Ovary (tissue), 9 donors: ENCODE data around the gene PLEKHA5. TPM values are rescaled to one million over a fixed set of nuclear protein-coding genes. Genes with fewer than 3 reads are reported as not detected.

ENCODE experiments used
- DNase-seq, 5 donors: peaks; one replicate each; pipeline ENCODE4 v3.0.0-alpha.2; 2019 to 2020
- H3K27ac ChIP-seq, 2 donors: fragments of 200-600 bp; one replicate each; pipeline versions ENCODE4 v1.5.1 to v1.8.0; 2019 to 2022
- H3K27me3 ChIP-seq: fragments of 200-600 bp; one replicate; pipeline ENCODE4 v1.8.0; 2022
- H3K36me3 ChIP-seq: fragments of 200-600 bp; sonication (generic); one replicate; pipeline ENCODE4 v1.5.1; 2019
- H3K4me1 ChIP-seq: one replicate; pipeline ENCODE4 v1.8.1; 2013; ENCODE audit warnings: mild to moderate bottlenecking, moderate library complexity; ENCODE audit not compliant: insufficient read depth
- H3K4me3 ChIP-seq: fragments of 200-600 bp; sonication (generic); one replicate; pipeline ENCODE4 v1.5.1; 2017
- H3K9me3 ChIP-seq, 2 donors: fragments of 200-600 bp in 1 of 2; sonication (generic) in 1 of 2; one replicate each; pipeline versions ENCODE4 v1.5.1 to v1.8.1; 2013 to 2019; ENCODE audit warnings: mild to moderate bottlenecking in 1 of 2, moderate library complexity in 1 of 2
- EP300 ChIP-seq: sonication (generic); formaldehyde crosslinking; IDR thresholded peaks from one replicate; pipeline ENCODE4 v1.6.1; 2017; ENCODE audit warnings: antibody characterized with exemption
- POLR2A ChIP-seq: fragments of 450-650 bp; IDR thresholded peaks from one replicate; pipeline ENCODE4 v1.6.1; 2017; ENCODE audit warnings: antibody characterized with exemption, mild to moderate bottlenecking, moderate library complexity
- WGBS, 3 donors: extraction: QIAGEN DNeasy Blood & Tissue Kit in 1 of 3; methylation state at CpG; one replicate each; pipeline versions ENCODE4 v1.1.5 to v1.1.7; 2013 to 2017; 5-methylcytosine and 5-hydroxymethylcytosine counted together
- intact Hi-C, 4 donors: fragments of 100-400 bp; cut with DNase I; formaldehyde crosslinking; loops; one replicate each; pipeline versions ENCODE4 v1.11.0 to v1.15.1; 2022 to 2023
- polyA plus RNA-seq, 2 donors: library from polyadenylated mRNA; stranded (reverse); fragments of 200-250 nt in 1 of 2; fragments of 350-450 nt in 1 of 2; fragmentation: Illumina TruSeq in 1 of 2; extraction: RNeasy Lipid Tissue Mini Kit (QIAGEN cat#74804) in 1 of 2; gene quantifications; one replicate each; pipeline ENCODE4 v1.2.3, GENCODE V29; 2013 to 2014
- total RNA-seq, 7 donors: library from RNA; depleted of rRNA in 2 of 7; stranded (reverse); fragments of >200 nt in 2 of 7; fragmentation: NEBNext Ultra II Directional in 3 of 7; extraction: Animal tissue kit (Norgen Biotek cat#: 25700) in 3 of 7; gene quantifications; one replicate each; pipeline versions ENCODE4 v1.1.0 to v1.2.4, GENCODE V29; 2016 to 2023
- TF ChIP-seq, protein P1 (sequence below), 3 donors: fragments of 450-650 bp in 2 of 3; fragments of 200-600 bp in 1 of 3; IDR thresholded peaks; one replicate each; pipeline versions ENCODE4 v1.5.1 to v1.8.0; 2016 to 2022; ENCODE audit warnings: antibody characterized with exemption in 3 of 3, mild to moderate bottlenecking in 1 of 3
- donor health status: DM: no; HTN: no; CAD: no; lungs with moderate emphysema.
- donor health status: DM: no; HTN: no; CAD: no.
- donor health status: Bipolar disorder and iron deficiency.
- donor health status: DM: yes; HTN: yes; CAD: no.
- donor health status: DM: no; HTN: no; CAD: no.
- donor health status: DM: yes; HTN: yes; CAD: no.

Gene PLEKHA5
- total and polyA plus RNA-seq, 9 donors = 32.2 to 65.6 (median 45.7) TPM

GRCh38 chr12:19298836-19299605 lies 169.5 kb downstream of the PLEKHA5 start:
- TF ChIP-seq POLR2A = no peak
- no peak for TF ChIP-seq EP300
- TF ChIP-seq, protein P1, sequence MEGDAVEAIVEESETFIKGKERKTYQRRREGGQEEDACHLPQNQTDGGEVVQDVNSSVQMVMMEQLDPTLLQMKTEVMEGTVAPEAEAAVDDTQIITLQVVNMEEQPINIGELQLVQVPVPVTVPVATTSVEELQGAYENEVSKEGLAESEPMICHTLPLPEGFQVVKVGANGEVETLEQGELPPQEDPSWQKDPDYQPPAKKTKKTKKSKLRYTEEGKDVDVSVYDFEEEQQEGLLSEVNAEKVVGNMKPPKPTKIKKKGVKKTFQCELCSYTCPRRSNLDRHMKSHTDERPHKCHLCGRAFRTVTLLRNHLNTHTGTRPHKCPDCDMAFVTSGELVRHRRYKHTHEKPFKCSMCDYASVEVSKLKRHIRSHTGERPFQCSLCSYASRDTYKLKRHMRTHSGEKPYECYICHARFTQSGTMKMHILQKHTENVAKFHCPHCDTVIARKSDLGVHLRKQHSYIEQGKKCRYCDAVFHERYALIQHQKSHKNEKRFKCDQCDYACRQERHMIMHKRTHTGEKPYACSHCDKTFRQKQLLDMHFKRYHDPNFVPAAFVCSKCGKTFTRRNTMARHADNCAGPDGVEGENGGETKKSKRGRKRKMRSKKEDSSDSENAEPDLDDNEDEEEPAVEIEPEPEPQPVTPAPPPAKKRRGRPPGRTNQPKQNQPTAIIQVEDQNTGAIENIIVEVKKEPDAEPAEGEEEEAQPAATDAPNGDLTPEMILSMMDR (IDR thresholded peaks at IDR 0.05) = no peak
- no peak for DNase-seq
- intact Hi-C loops = no loop called here
- Histone ChIP-seq H3K27me3 (no peaks in the 10 kb centered on the region), H3K27ac (no peak overlapping the region), H3K4me1 (no peaks in the 10 kb centered on the region), H3K36me3 (no peaks in the 10 kb centered on the region), H3K4me3 (no peak overlapping the region), H3K9me3 (no peaks in the 10 kb centered on the region)
- WGBS, 3 donors = 90 to 97% (median 97%) methylated on average over 7 of the region's 7 CpGs

DNA sequence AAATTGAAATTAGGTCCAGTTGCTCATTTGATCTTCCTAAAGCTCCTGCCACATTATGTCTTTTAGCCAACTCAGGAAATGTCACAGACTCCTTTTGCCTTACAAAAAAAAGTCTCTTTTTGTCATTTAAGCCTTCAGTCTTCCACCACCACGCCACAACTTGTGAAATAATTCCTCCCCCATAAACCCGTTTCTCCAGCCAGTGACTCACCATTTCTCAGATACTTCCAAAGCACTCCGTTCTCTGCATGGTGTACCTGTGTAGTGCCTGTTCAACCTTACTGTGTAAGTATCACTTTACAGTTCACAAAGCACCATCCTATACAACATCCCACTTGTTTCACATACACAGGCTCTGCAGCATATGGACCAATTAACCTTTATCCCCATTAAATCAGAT lies 170.2 kb downstream of the PLEKHA5 start:
- Histone ChIP-seq H3K4me1 (no peaks in the 10 kb centered on the region), H3K9me3 (no peaks in the 10 kb centered on the region), H3K27ac (no peak overlapping the region), H3K27me3 (no peaks in the 10 kb centered on the region), H3K4me3 (no peak overlapping the region), H3K36me3 (no peaks in the 10 kb centered on the region)
- TF ChIP-seq, protein P1 (IDR thresholded peaks at IDR 0.05) = no peak
- TF ChIP-seq EP300 (no peak), POLR2A (no peak)
- DNase-seq = no peak
- 79 to 85% (median 79%) methylated on average over 3 of the region's 3 CpGs for WGBS, 3 donors
- intact Hi-C loops = no loop called here

GRCh38 chr12:19301223-19301622 lies 171.7 kb downstream of the PLEKHA5 start:
- intact Hi-C loops = no loop called here
- Histone ChIP-seq H3K9me3 (no peaks in the 10 kb centered on the region), H3K36me3 (no peaks in the 10 kb centered on the region), H3K4me1 (no peaks in the 10 kb centered on the region), H3K4me3 (no peak overlapping the region), H3K27ac (no peak overlapping the region), H3K27me3 (no peaks in the 10 kb centered on the region)
- no peak for DNase-seq
- TF ChIP-seq, protein P1 (IDR thresholded peaks at IDR 0.05) = no peak
- TF ChIP-seq EP300 (no peak), POLR2A (no peak)

- Histone ChIP-seq H3K4me3 (no peak overlapping the region), H3K9me3 (no peaks in the 10 kb centered on the region), H3K27ac (no peak overlapping the region), H3K36me3 (no peaks in the 10 kb centered on the region), H3K27me3 (no peaks in the 10 kb centered on the region), H3K4me1 (no peaks in the 10 kb centered on the region)
- no peak for DNase-seq
- intact Hi-C loops = no loop called here
- 13 to 38% (median 26%) methylated on average over 1 of the region's 1 CpG for WGBS, 3 donors
- TF ChIP-seq, protein P1 (IDR thresholded peaks at IDR 0.05) = no peak
- no peak for TF ChIP-seq POLR2A
- no peak for TF ChIP-seq EP300
These were observed 172.2 kb downstream of the PLEKHA5 start for GRCh38 chr12:19301688-19302087.
